ENCODE results near the gene LTO1.

Gene LTO1

GRCh38 chr11:69646493-69647389 lies 28.4 kb downstream of the LTO1 start:
- no CpG with 5 or more reads among the region's 32 CpGs for whole genome bisulfite sequencing (ENCODE audit: extremely low coverage, insufficient coverage, insufficient read length)
- Histone ChIP-seq H3K27ac (ENCODE audit: low read depth, low read length) (no peak overlapping the region), H3K27me3 (ENCODE audit: insufficient read depth, low read length) (peaks cover 12% of the 10 kb centered on the region), H3K36me3 (ENCODE audit: control insufficient read depth in 1 of 2, insufficient read depth in 2 of 2, low read length in 2 of 2) (peaks cover 34 to 46% of the 10 kb centered on the region in 2 experiments), H3K9ac (ENCODE audit: low read length) (no peak overlapping the region), H3K9me3 (ENCODE audit: insufficient read depth, low read depth, low read length) (no peaks in the 10 kb centered on the region), H4K12ac (ENCODE audit: low read depth, low read length) (no peak overlapping the region), H3K79me2 (ENCODE audit: control insufficient read depth, insufficient read depth, low read length, poor library complexity) (no peaks in the 10 kb centered on the region), H3K4ac (ENCODE audit: low read depth, low read length) (no peak overlapping the region), H2AFZ (ENCODE audit: insufficient read depth, low read length, poor library complexity) (no peak overlapping the region), H2AK5ac (ENCODE audit: low read length) (no peak overlapping the region), H2BK12ac (ENCODE audit: low read length) (no peak overlapping the region), H3K79me1 (ENCODE audit: low read length) (peaks cover 4% of the 10 kb centered on the region), H3K4me2 (ENCODE audit: low read length) (no peak overlapping the region), H2BK120ac (ENCODE audit: insufficient read depth, low read length, poor library complexity) (no peak overlapping the region), H4K8ac (ENCODE audit: low read depth, low read length) (no peak overlapping the region), H3K18ac (ENCODE audit: low read length) (no peak overlapping the region), H2BK5ac (ENCODE audit: low read depth, low read length, poor library complexity) (no peak overlapping the region), H4K91ac (ENCODE audit: low read depth, low read length) (no peak overlapping the region), H3K23ac (ENCODE audit: low read length) (no peak overlapping the region), H3K14ac (ENCODE audit: low read length) (no peak overlapping the region), H3K4me1 (ENCODE audit: control insufficient read depth in 1 of 2, insufficient read depth in 2 of 2, low read length in 2 of 2) (peaks cover 0 to 3% of the 10 kb centered on the region in 2 experiments), H3K4me3 (ENCODE audit: low read depth, low read length) (no peak overlapping the region)
- no peak for DNase-seq

- no peak overlapping the region for H2BK120ac ChIP-seq (ENCODE audit: insufficient read depth, low read length, poor library complexity)
- no peaks in the 10 kb centered on the region for H3K9me3 ChIP-seq (ENCODE audit: insufficient read depth, low read depth, low read length)
- peaks cover 4% of the 10 kb centered on the region for H3K79me2 ChIP-seq (ENCODE audit: control insufficient read depth, insufficient read depth, low read length, poor library complexity)
- H4K12ac ChIP-seq (ENCODE audit: low read depth, low read length) = no peak overlapping the region
- peaks cover 8% of the 10 kb centered on the region for H3K79me1 ChIP-seq (ENCODE audit: low read length)
- H3K23ac ChIP-seq (ENCODE audit: low read length) = no peak overlapping the region
- H3K14ac ChIP-seq (ENCODE audit: low read length) = no peak overlapping the region
- H3K4me3 ChIP-seq (ENCODE audit: low read depth, low read length) = no peak overlapping the region
- H4K8ac ChIP-seq (ENCODE audit: low read depth, low read length) = no peak overlapping the region
- no peak overlapping the region for H4K91ac ChIP-seq (ENCODE audit: low read depth, low read length)
- no peak overlapping the region for H2BK12ac ChIP-seq (ENCODE audit: low read length)
- H3K4me1 ChIP-seq (ENCODE audit: control insufficient read depth in 1 of 2, insufficient read depth in 2 of 2, low read length in 2 of 2) = peaks cover 4 to 6% of the 10 kb centered on the region in 2 experiments
- no peak overlapping the region for H3K18ac ChIP-seq (ENCODE audit: low read length)
- H3K4me2 ChIP-seq (ENCODE audit: low read length) = no peak overlapping the region
- no peak overlapping the region for H2AFZ ChIP-seq (ENCODE audit: insufficient read depth, low read length, poor library complexity)
- no peak overlapping the region for H2AK5ac ChIP-seq (ENCODE audit: low read length)
- H3K36me3 ChIP-seq (ENCODE audit: control insufficient read depth in 1 of 2, insufficient read depth in 2 of 2, low read length in 2 of 2) = peaks cover 31 to 43% of the 10 kb centered on the region in 2 experiments
- H3K4ac ChIP-seq (ENCODE audit: low read depth, low read length) = no peak overlapping the region
- no peak for DNase-seq
- no CpG with 5 or more reads among the region's 30 CpGs for WGBS (ENCODE audit: extremely low coverage, insufficient coverage, insufficient read length)
- H3K27ac ChIP-seq (ENCODE audit: low read depth, low read length) = no peak overlapping the region
- H3K9ac ChIP-seq (ENCODE audit: low read length) = no peak overlapping the region
- H2BK5ac ChIP-seq (ENCODE audit: low read depth, low read length, poor library complexity) = no peak overlapping the region
- H3K27me3 ChIP-seq (ENCODE audit: insufficient read depth, low read length) = peaks cover 19% of the 10 kb centered on the region
Observed at GRCh38 chr11:69645801-69646492, 29.2 kb downstream of the LTO1 start.

GRCh38 chr11:69644962-69645675 lies 30.0 kb downstream of the LTO1 start:
- Histone ChIP-seq H3K18ac (ENCODE audit: low read length) (no peak overlapping the region), H2AFZ (ENCODE audit: insufficient read depth, low read length, poor library complexity) (no peak overlapping the region), H3K9me3 (ENCODE audit: insufficient read depth, low read depth, low read length) (no peaks in the 10 kb centered on the region), H3K36me3 (ENCODE audit: control insufficient read depth in 1 of 2, insufficient read depth in 2 of 2, low read length in 2 of 2) (peaks cover 28 to 37% of the 10 kb centered on the region in 2 experiments), H3K4me3 (ENCODE audit: low read depth, low read length) (no peak overlapping the region), H4K91ac (ENCODE audit: low read depth, low read length) (no peak overlapping the region), H2BK120ac (ENCODE audit: insufficient read depth, low read length, poor library complexity) (no peak overlapping the region), H3K4ac (ENCODE audit: low read depth, low read length) (no peak overlapping the region), H4K8ac (ENCODE audit: low read depth, low read length) (no peak overlapping the region), H3K79me1 (ENCODE audit: low read length) (peaks cover 12% of the 10 kb centered on the region), H2BK5ac (ENCODE audit: low read depth, low read length, poor library complexity) (no peak overlapping the region), H3K79me2 (ENCODE audit: control insufficient read depth, insufficient read depth, low read length, poor library complexity) (peaks cover 4% of the 10 kb centered on the region), H3K27me3 (ENCODE audit: insufficient read depth, low read length) (peaks cover 25% of the 10 kb centered on the region), H3K14ac (ENCODE audit: low read length) (no peak overlapping the region), H3K4me1 (ENCODE audit: control insufficient read depth in 1 of 2, insufficient read depth in 2 of 2, low read length in 2 of 2) (peaks cover 9 to 12% of the 10 kb centered on the region in 2 experiments), H3K9ac (ENCODE audit: low read length) (no peak overlapping the region), H3K23ac (ENCODE audit: low read length) (no peak overlapping the region), H4K12ac (ENCODE audit: low read depth, low read length) (no peak overlapping the region), H3K4me2 (ENCODE audit: low read length) (no peak overlapping the region), H2AK5ac (ENCODE audit: low read length) (no peak overlapping the region), H3K27ac (ENCODE audit: low read depth, low read length) (no peak overlapping the region), H2BK12ac (ENCODE audit: low read length) (no peak overlapping the region)
- no peak for DNase-seq
- WGBS (ENCODE audit: extremely low coverage, insufficient coverage, insufficient read length) = no CpG with 5 or more reads among the region's 20 CpGs

All from trophoblast cell (in vitro differentiated cells and primary cell).